Liver (tissue), 9 donors: ENCODE measurements around the gene TTLL5. TPM values are rescaled to one million over a fixed set of nuclear protein-coding genes. Genes with fewer than 3 reads are reported as not detected.
A peak's percentile ranks its signal among the peaks of the same experiment; 100 is the strongest.

Source experiments
- DNase-seq: peaks from one replicate; pipeline ENCODE4 v3.0.0-alpha.2; 2017; ENCODE audit warnings: low spot score
- H3K27ac ChIP-seq, 2 donors: one replicate each; pipeline ENCODE4 v1.7.0; 2013; ENCODE audit warnings: inconsistent platforms in 2 of 2, low read length in 2 of 2, control low read depth in 1 of 2, low read depth in 1 of 2, mild to moderate bottlenecking in 1 of 2
- H3K27me3 ChIP-seq, 4 donors: one replicate each; pipeline versions ENCODE4 v1.6.1 to v1.7.0; 2013; ENCODE audit warnings: low read length in 3 of 4, inconsistent platforms in 1 of 4, mild to moderate bottlenecking in 1 of 4, moderate library complexity in 1 of 4; ENCODE audit not compliant: control insufficient read depth in 4 of 4, insufficient read depth in 4 of 4
- H3K36me3 ChIP-seq, 4 donors: one replicate each; pipeline versions ENCODE4 v1.6.1 to v1.7.0; 2013; ENCODE audit warnings: low read length in 3 of 4, mild to moderate bottlenecking in 3 of 4, low read depth in 1 of 4, moderate library complexity in 1 of 4; ENCODE audit not compliant: control insufficient read depth in 4 of 4, insufficient read depth in 3 of 4
- H3K4me1 ChIP-seq, 4 donors: one replicate each; pipeline versions ENCODE4 v1.6.1 to v1.7.0; 2013; ENCODE audit warnings: low read length in 3 of 4, mild to moderate bottlenecking in 3 of 4, moderate library complexity in 1 of 4; ENCODE audit not compliant: control insufficient read depth in 4 of 4, insufficient read depth in 4 of 4
- H3K4me3 ChIP-seq, 3 donors: one replicate each; pipeline versions ENCODE4 v1.6.1 to v1.7.0; 2013; ENCODE audit warnings: low read length in 3 of 3, control low read depth in 1 of 3, low read depth in 1 of 3, mild to moderate bottlenecking in 1 of 3
- H3K9ac ChIP-seq, 2 donors: one replicate each; pipeline ENCODE4 v1.7.0; 2013; ENCODE audit warnings: low read length in 2 of 2, mild to moderate bottlenecking in 2 of 2, moderate library complexity in 2 of 2, control low read depth in 1 of 2, low read depth in 1 of 2
- H3K9me3 ChIP-seq, 4 donors: one replicate each; pipeline versions ENCODE4 v1.6.1 to v1.7.0; 2013; ENCODE audit warnings: low read length in 3 of 4; ENCODE audit not compliant: control insufficient read depth in 4 of 4
- ATF3 ChIP-seq: IDR thresholded peaks from 2 replicates; pipeline ENCODE4 v1.6.1; 2016; ENCODE audit warnings: antibody characterized with exemption
- CTCF ChIP-seq: fragments of 150-350 bp; IDR thresholded peaks from 2 replicates; pipeline ENCODE4 v1.5.1; 2017; ENCODE audit warnings: improper control_type of control experiment, low read depth, low read length; ENCODE audit not compliant: missing input control
- EGR1 ChIP-seq, 2 donors: IDR thresholded peaks; 2 replicates each; pipeline ENCODE4 v1.6.1; 2016 to 2018; ENCODE audit warnings: antibody characterized with exemption in 2 of 2, low read depth in 2 of 2
- FOXA1 ChIP-seq: IDR thresholded peaks from 2 replicates; pipeline ENCODE4 v1.6.1; 2016; ENCODE audit warnings: antibody characterized with exemption
- FOXA2 ChIP-seq: IDR thresholded peaks from 2 replicates; pipeline ENCODE4 v1.6.1; 2016; ENCODE audit warnings: antibody characterized with exemption
- GABPA ChIP-seq, 2 donors: IDR thresholded peaks in 1 of 2; conservative IDR thresholded peaks in 1 of 2; 2 replicates each; pipeline ENCODE4 v1.6.1; 2016; ENCODE audit warnings: antibody characterized with exemption in 2 of 2, mild to moderate bottlenecking in 1 of 2, moderate library complexity in 1 of 2
- HNF4A ChIP-seq, 2 donors: conservative IDR thresholded peaks; 2 replicates each; pipeline ENCODE4 v1.6.1; 2016; ENCODE audit warnings: antibody characterized with exemption in 2 of 2, mild to moderate bottlenecking in 2 of 2
- HNF4G ChIP-seq: IDR thresholded peaks from 2 replicates; pipeline ENCODE4 v1.6.1; 2016; ENCODE audit warnings: antibody characterized with exemption
- JUND ChIP-seq, 2 donors: IDR thresholded peaks; 2 replicates each; pipeline ENCODE4 v1.6.1; 2016; ENCODE audit warnings: antibody characterized with exemption in 2 of 2
- MAX ChIP-seq: IDR thresholded peaks from 2 replicates; pipeline ENCODE4 v1.6.1; 2016; ENCODE audit warnings: antibody characterized with exemption
- NR2F2 ChIP-seq: IDR thresholded peaks from 2 replicates; pipeline ENCODE4 v1.6.1; 2016; ENCODE audit warnings: antibody characterized with exemption
- RAD21 ChIP-seq, 2 donors: IDR thresholded peaks; 2 replicates each; pipeline ENCODE4 v1.6.1; 2016; ENCODE audit warnings: antibody characterized with exemption in 2 of 2, mild to moderate bottlenecking in 2 of 2
- REST ChIP-seq: IDR thresholded peaks from 2 replicates; pipeline ENCODE4 v1.6.1; 2016; ENCODE audit warnings: antibody characterized with exemption, mild to moderate bottlenecking
- RXRA ChIP-seq, 2 donors: IDR thresholded peaks; 2 replicates each; pipeline ENCODE4 v1.6.1; 2017 to 2018; ENCODE audit warnings: antibody characterized with exemption in 2 of 2, mild to moderate bottlenecking in 1 of 2
- SP1 ChIP-seq: IDR thresholded peaks from 2 replicates; pipeline ENCODE4 v1.6.1; 2018; ENCODE audit warnings: antibody characterized with exemption, mild to moderate bottlenecking
- TAF1 ChIP-seq: conservative IDR thresholded peaks from 2 replicates; pipeline ENCODE4 v1.6.1; 2016; ENCODE audit warnings: antibody characterized with exemption, mild to moderate bottlenecking
- YY1 ChIP-seq: IDR thresholded peaks from 2 replicates; pipeline ENCODE4 v1.6.1; 2016; ENCODE audit warnings: antibody characterized with exemption, mild to moderate bottlenecking
- ZBTB33 ChIP-seq: IDR thresholded peaks from 2 replicates; pipeline ENCODE4 v1.6.1; 2016; ENCODE audit warnings: antibody characterized with exemption
- WGBS: extraction: QIAGEN DNeasy Blood & Tissue Kit; methylation state at CpG from one replicate; pipeline ENCODE4 v1.1.7; 2013; 5-methylcytosine and 5-hydroxymethylcytosine counted together
- polyA plus RNA-seq, 2 donors: library from polyadenylated mRNA; stranded (reverse) in 1 of 2; unstranded in 1 of 2; fragments of 200-250 nt in 1 of 2; fragments of >200 nt in 1 of 2; fragmentation: Nextera tagmentation in 1 of 2; extraction: Ambion mirVana in 1 of 2; gene quantifications; one replicate each; pipeline versions ENCODE4 v1.2.1 to v1.2.3, GENCODE V29; 2013 to 2015
- total RNA-seq, 2 donors: library from RNA; depleted of rRNA; stranded (reverse); fragments of >200 nt; gene quantifications; one replicate each; pipeline ENCODE4 v1.2.3, GENCODE V29; 2014
- donor health status: healthy.
- donor health status: healthy.
- donor health status: healthy.
- donor health status: healthy.
- donor health status: healthy.

The TTLL5 gene
- total and polyA plus RNA-seq, 4 donors = 4.3 to 14.2 (median 9.8) TPM

GRCh38 chr14:75650253-75651058 is 10.6 kb upstream of the TTLL5 start:
- peak overlapping the region; percentile 70 to 79 for H3K27ac ChIP-seq
- TF ChIP-seq GABPA (IDR thresholded peaks at IDR 0.05 in 1 of 2, conservative IDR thresholded peaks at IDR 0.05 in 1 of 2) (no peak), REST (peak; percentile 36), FOXA2 (no peak), HNF4G (peak; percentile 69), FOXA1 (no peak), RAD21 (IDR thresholded peaks at IDR 0.05) (peak in 1 of 2 donors; percentile 39), ATF3 (no peak), NR2F2 (no peak), YY1 (peak; percentile 84), SP1 (peak; percentile 74), HNF4A (conservative IDR thresholded peaks at IDR 0.05) (peak; percentile 87), TAF1 (peak; percentile 49), JUND (IDR thresholded peaks at IDR 0.05) (peak in 1 of 2 donors; percentile 32), CTCF (no peak), RXRA (IDR thresholded peaks at IDR 0.05) (peak; percentile 42 to 71), EGR1 (IDR thresholded peaks at IDR 0.05; ENCODE audit: low read depth in 2 of 2) (no peak), ZBTB33 (peak; percentile 33), MAX (peak; percentile 41)
- H3K4me3 ChIP-seq = no peak overlapping the region
- peak overlapping the region in 1 of 2 donors; percentile 21 for H3K9ac ChIP-seq
- H3K4me1 ChIP-seq = peaks cover 16 to 65% (median 50%) of the 10 kb centered on the region in 4 donors
- H3K36me3 ChIP-seq = peaks cover 1 to 19% (median 18%) of the 10 kb centered on the region in 4 donors
- no peak for DNase-seq
- H3K9me3 ChIP-seq = no peaks in the 10 kb centered on the region
- H3K27me3 ChIP-seq = no peaks in the 10 kb centered on the region
- 60% methylated on average over 5 of the region's 5 CpGs for WGBS
